NCI-H2107 treated with DMSO at 0.1 percent for 48 hours (cell line): ENCODE results near the gene R3HDM1.
"Not testable (repeated sequence)": the region's sequence is repeated elsewhere in the genome, so short reads cannot be mapped to it uniquely, and the experiment has no call there.

Experiments used
- DNase-seq: peaks from one replicate; lab custom pipeline; 2025; ENCODE audit not compliant: unreplicated experiment; lab: John Stamatoyannopoulos, UW

Gene R3HDM1

GRCh38 chr2:135531231-135532197 is at the start of gene R3HDM1:
TSS of gene R3HDM1 (plus strand) at chr2:135531484. CDS start at chr2:135604846, 73,362 bp downstream.
- peak; percentile 99 for DNase-seq

- DNase-seq, result no peak
These were observed 45.8 kb upstream of the R3HDM1 start for GRCh38 chr2:135485441-135485840.

GRCh38 chr2:135490376-135490775 is 40.9 kb upstream of the R3HDM1 start:
- DNase-seq, result no peak

GRCh38 chr2:135494503-135494902 is 36.8 kb upstream of the R3HDM1 start:
- DNase-seq, result no peak

- no peak for DNase-seq
These were observed 36.4 kb upstream of the R3HDM1 start for GRCh38 chr2:135494917-135495316.

- not testable (repeated sequence) for DNase-seq
These were observed 32.7 kb upstream of the R3HDM1 start for GRCh38 chr2:135498588-135498987.

GRCh38 chr2:135504811-135505210 is 26.5 kb upstream of the R3HDM1 start:
- no peak for DNase-seq

- no peak for DNase-seq
These were observed 20.7 kb upstream of the R3HDM1 start for GRCh38 chr2:135510577-135510976.

GRCh38 chr2:135512099-135512498 is 19.2 kb upstream of the R3HDM1 start:
- no peak for DNase-seq

- DNase-seq, result no peak
These were observed 5.5 kb upstream of the R3HDM1 start for GRCh38 chr2:135525786-135526185.

GRCh38 chr2:135528006-135528405 is 3.3 kb upstream of the R3HDM1 start:
- no peak for DNase-seq

GRCh38 chr2:135530313-135531230 is 712 bp upstream of the R3HDM1 start, which contains the start of gene ZRANB3:
TSS of gene ZRANB3 (minus strand) at chr2:135531218.
- peak; percentile 97 for DNase-seq

GRCh38 chr2:135532581-135532980 is 1.3 kb downstream of the R3HDM1 start:
- DNase-seq, result peak; percentile 7

- DNase-seq, result not testable (repeated sequence)
These were observed 2.3 kb downstream of the R3HDM1 start for GRCh38 chr2:135533545-135533944.

- DNase-seq, result no peak
These were observed 15.2 kb downstream of the R3HDM1 start for GRCh38 chr2:135546436-135546835.

- DNase-seq, result no peak
These were observed 16.0 kb downstream of the R3HDM1 start for GRCh38 chr2:135547311-135547710.

GRCh38 chr2:135551356-135551755 is 20.1 kb downstream of the R3HDM1 start:
- no peak for DNase-seq

GRCh38 chr2:135552887-135553286 is 21.6 kb downstream of the R3HDM1 start:
- no peak for DNase-seq

- DNase-seq, result no peak
These were observed 24.0 kb downstream of the R3HDM1 start for GRCh38 chr2:135555311-135555710.

GRCh38 chr2:135557530-135557929 is 26.2 kb downstream of the R3HDM1 start:
- DNase-seq, result no peak

- no peak for DNase-seq
These were observed 30.6 kb downstream of the R3HDM1 start for GRCh38 chr2:135561925-135562324.
